NCI-H2081 treated with DMSO at 0.1 percent for 48 hours (cell line): ENCODE results near the gene CABP7.
"Not testable (repeated sequence)": the region's sequence is repeated elsewhere in the genome, so short reads cannot be mapped to it uniquely, and the experiment has no call there.

Experiments
- DNase-seq: peaks from one replicate; lab custom pipeline; 2025; lab: John Stamatoyannopoulos, UW

The CABP7 gene

GRCh38 chr22:29748248-29748893 lies 28.6 kb downstream of the CABP7 start:
- no peak for DNase-seq

DNA sequence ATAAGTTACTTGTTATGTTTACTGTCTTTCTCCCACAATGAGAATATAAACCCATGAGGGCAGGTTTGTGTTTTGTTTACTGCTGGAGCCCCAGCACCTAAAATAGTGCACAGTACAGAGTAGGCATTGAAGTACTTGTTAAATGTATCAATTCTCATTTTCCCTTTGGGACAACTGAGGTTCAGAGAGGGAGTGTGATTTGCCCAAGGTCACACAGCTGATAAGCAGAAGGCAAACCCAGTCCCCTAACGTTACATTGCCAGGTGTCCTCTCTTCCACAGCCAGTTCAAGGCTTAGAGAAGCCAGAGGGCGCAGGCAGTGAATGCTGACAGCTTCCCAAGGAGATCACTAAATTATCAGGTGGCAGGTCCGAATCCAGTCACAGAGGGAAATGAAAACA lies 30.2 kb downstream of the CABP7 start:
- DNase-seq = no peak

- no peak for DNase-seq
Observed at GRCh38 chr22:29750559-29751538, 31.0 kb downstream of the CABP7 start.

- DNase-seq = no peak
Observed at GRCh38 chr22:29751669-29752068, 31.9 kb downstream of the CABP7 start.

GRCh38 chr22:29753808-29754657 lies 34.2 kb downstream of the CABP7 start:
- no peak for DNase-seq

GRCh38 chr22:29754658-29755395 lies 35.0 kb downstream of the CABP7 start:
- DNase-seq = not testable (repeated sequence)

DNA sequence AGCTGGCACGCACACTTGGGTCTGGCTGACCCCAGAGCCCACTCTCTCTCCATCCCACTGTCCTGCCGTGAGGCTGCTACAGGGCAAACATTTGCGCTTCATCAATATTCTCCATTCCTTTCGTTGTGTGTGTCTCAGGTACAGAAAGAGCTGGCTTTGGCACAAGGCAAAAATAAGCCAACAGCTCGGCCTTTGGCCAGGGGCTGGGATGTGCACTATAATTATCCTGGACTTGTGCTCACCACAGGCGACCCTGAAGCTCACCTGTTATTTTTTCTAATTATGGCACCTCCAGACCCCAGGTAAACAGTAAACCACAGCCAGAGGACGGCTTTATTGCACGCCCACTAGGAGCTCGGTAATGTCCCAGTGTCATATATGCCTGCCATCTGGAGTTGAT lies 36.1 kb downstream of the CABP7 start:
- DNase-seq = no peak

DNA sequence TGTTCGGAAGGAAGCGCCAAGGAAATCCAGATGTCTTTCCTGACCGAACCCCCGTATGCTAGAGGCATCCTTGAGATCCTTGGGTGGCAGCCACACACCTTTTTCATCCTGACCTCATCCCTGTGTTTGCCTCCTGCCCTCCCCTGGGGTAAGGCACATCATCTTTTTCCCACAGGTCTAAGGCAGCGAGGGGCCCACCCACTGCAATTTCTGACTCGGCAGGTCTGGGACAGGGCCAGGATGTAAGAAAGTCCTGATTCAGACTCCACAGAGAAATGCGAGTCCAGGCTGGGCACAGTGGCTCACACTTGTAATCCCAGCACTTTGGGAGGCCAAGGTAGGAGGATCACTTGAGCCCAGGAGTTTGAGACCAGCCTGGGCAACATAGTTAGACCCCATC lies 36.5 kb downstream of the CABP7 start:
- no peak for DNase-seq

DNA sequence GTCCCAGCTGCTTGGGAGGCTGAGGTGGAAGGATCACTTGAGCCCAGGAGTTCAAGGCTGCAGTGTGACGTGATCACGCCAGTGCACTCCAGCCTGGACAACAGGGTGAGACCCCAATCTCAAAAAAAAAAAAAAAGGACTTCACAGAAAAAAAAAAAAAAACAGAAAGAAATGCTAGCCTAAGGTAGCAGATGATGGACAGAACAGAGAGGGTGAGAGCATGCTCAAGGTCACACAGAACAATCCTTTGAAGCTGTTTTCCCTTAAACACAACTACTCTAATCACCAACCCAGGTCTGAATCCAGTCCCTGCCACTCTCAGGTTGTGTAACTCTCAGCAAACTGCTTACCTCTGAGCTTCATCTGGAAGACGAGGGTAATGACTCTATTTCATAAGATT lies 37.3 kb downstream of the CABP7 start:
- no peak for DNase-seq

DNA sequence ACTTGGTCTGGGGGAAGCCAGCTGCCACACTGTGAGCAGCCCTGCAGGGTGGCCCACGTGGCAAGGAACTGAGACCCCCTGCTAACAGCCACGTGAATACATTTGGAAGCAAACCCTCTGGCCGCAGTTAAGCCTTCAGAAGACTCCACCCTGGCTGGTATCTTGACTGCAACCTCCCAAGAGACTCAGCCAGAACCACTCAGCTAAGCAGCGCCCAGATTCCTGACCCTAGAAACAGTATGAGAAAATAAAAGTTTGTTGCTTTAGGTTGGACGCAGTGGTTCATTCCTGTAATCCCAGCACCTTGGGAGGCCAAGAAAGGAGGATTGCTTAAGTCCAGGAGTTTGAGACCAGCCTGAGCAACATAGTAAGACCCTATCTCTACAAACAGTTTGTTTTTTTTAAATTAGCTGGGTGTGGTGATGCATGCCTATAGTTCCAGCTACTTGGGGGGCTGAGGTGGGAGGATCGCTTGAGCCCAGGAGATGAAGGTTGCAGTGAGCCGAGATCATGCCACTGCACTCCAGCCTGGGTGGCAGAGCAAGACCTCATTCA lies 38.3 kb downstream of the CABP7 start:
- DNase-seq = no peak

DNA sequence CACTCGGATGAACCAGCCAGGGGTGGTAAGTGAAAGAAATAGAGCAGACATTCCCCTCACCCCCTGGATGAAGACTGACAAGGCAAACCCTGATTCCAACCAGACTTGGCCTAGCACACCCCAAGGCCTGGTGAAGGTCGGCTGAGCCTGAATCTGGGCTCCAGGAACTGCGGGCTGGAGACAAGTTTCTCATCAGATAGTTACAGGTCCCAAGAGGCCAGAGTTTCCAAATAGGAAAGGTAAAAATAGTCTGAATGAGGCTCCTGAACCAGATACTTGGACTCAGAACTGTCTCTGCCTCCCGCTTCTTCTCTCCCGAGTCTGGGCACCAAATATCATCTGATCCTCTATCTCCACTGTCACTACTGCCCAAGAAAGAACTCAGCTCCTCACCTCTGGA lies 39.2 kb downstream of the CABP7 start:
- no peak for DNase-seq

DNA sequence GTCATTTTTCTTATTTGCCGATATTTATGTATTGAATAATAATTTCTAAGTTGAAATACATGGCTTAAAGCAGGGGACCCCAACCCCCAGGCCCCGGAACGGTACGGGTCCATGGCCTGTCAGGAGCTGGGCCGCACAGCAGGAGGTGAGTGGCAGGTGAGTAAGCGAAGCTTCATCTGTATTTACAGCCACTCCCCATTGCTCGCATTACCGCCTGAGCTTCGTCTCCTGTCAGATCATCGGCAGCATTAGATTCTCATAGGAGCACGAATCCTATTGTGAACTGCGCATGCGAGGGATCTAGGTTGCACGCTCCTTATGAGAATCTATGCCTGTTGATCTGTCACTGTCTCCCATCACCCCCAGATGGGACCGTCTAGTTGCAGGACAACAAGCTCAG lies 42.5 kb downstream of the CABP7 start:
- peak; percentile 53 for DNase-seq

DNA sequence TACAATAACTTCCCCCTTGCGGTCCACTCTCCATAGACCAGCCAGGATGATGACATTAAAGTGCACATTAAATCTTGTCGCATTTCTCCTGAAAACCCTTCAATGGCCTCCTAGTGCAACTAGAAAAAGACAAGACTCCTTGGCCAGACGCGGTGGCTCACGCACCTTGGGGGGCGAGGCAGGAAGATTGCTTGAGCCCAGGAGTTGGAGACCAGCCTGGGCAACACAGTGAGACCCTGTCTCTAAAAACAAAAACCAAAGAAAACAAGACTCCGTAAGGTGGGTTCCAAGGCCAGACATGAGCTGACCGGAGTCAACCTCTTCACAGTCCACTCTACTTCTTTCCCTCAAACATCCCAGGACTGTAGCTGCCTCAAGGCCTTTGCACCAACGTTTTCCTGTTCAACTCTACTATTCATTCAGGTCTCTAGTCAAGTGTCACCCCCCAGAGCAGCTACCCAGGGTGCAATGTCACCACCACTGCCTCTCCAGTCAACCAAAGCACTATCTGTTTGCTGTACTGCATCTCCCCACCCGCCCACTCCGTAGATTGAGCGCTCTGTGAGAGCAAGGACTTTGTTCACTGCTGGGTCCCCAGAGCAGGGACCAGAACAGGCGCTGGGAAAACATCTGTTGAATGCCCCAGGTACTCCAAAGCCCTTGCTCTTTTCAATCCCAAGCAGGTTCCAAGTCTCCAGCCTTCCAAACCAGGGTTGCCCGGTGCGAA lies 46.3 kb downstream of the CABP7 start:
- no peak for DNase-seq

GRCh38 chr22:29766632-29767170 lies 46.9 kb downstream of the CABP7 start, which contains the start of gene ZMAT5:
Gene ZMAT5 (minus strand): TSS chr22:29767007. CDS start chr22:29748544, 18,463 bp downstream.
- peak; percentile 84 for DNase-seq

DNA sequence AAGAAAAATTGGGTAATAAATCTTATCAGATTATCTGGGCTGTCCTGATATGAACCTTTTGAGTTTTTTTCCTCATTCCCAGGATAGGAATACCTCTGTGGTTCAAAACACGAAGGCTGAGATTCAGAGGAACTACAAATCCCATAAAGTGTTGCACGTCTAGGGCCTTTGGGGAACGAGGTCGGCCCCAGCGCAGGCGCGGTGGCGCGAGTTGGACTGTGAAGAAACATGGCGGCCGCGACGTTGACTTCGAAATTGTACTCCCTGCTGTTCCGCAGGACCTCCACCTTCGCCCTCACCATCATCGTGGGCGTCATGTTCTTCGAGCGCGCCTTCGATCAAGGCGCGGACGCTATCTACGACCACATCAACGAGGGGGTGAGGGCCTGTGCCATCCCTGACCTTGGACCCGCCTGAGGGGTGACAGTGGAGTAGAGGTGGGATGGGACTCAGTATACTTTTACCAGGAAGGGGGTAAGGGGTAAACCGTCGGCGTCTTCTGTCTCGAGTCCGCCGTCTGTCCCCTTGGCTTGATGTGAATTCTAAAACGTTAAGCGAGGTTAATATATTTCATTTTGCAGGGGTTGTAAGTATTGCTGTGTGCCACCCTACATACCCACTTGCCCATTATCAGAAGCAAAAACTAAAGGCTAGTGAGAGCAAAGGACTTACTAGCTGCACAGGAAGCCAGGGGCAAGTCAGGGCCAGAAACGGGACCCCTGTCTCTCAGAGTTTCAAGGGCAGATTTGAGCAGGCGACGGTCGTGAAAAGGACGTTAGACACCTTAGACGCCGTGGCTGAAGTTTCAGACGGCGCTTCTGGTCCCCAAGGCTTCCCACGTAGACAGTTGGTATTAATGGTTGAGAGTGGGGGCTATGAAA lies 47.6 kb downstream of the CABP7 start, which contains the start of gene UQCR10:
Gene UQCR10 (plus strand): TSS at position 199 of the 881 bp plus-strand sequence. CDS start 30 bp downstream, at position 229.
- DNase-seq = peak; percentile 84

GRCh38 chr22:29768052-29768693 lies 48.4 kb downstream of the CABP7 start:
- DNase-seq = no peak

DNA sequence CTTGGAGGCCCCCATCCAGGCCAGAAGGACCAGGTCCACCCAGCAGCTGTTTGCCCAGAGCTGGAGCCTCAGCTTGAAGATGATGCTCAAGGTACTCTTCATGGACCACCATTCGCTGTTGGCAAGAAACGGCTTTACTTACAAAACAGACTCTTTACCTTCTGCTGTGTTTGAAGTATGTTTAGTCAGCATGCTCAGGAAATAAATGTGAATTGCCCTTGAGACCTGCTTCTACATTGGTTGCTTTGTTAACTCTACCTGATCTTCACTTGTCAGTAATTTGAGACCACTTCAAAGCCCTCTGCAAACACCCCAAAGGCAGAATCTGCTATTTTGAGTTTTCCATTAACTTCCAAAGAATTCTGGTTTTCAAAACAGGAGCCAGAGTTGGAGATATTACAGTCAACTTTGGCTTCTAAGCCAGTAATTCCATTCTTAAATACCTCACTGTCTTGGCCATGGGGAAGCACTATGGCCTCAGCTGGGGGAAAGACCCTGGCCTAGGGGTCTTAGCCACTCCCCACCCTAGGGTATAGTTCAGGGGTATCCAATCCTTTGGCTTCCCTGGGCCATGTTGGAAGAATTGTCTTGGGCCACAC lies 50.0 kb downstream of the CABP7 start:
- no peak for DNase-seq

GRCh38 chr22:29772170-29772641 lies 52.4 kb downstream of the CABP7 start:
- no peak for DNase-seq
